Neutrophil (primary cell): ENCODE results near the gene ATP8A1.
"Not testable (repeated sequence)": the region's sequence is repeated elsewhere in the genome, so short reads cannot be mapped to it uniquely, and the experiment has no call there.

Source experiments
- H3K27ac ChIP-seq: fragments of 200-600 bp; sonication (generic); 2 replicates; pipeline ENCODE4 v1.5.1; 2016; ENCODE audit warnings: mild to moderate bottlenecking, moderate library complexity
- H3K27me3 ChIP-seq: fragments of 200-600 bp; sonication (generic); 2 replicates; pipeline ENCODE4 v1.6.0; 2016; ENCODE audit warnings: mild to moderate bottlenecking
- H3K36me3 ChIP-seq: fragments of 200-600 bp; sonication (generic); 2 replicates; pipeline ENCODE4 v1.5.1; 2017
- H3K4me1 ChIP-seq, 2 experiments: fragments of 200-600 bp in 1 of 2; sonication (generic) in 1 of 2; 1 replicate in 1 of 2; 2 replicates in 1 of 2; pipeline versions ENCODE4 v1.5.1 to v1.6.1; 2013 to 2016; ENCODE audit warnings: low read depth in 1 of 2, low read length in 1 of 2, mild to moderate bottlenecking in 1 of 2, moderate library complexity in 1 of 2; ENCODE audit not compliant: control insufficient read depth in 1 of 2, insufficient read depth in 1 of 2
- H3K4me3 ChIP-seq, 2 experiments: fragments of 200-600 bp in 1 of 2; sonication (generic) in 1 of 2; 1 replicate in 1 of 2; 2 replicates in 1 of 2; pipeline ENCODE4 v1.5.1; 2013 to 2016; ENCODE audit warnings: low read depth in 1 of 2, low read length in 1 of 2, mild to moderate bottlenecking in 1 of 2, moderate library complexity in 1 of 2
- H3K9me3 ChIP-seq: fragments of 200-600 bp; sonication (generic); 2 replicates; pipeline ENCODE4 v1.5.1; 2016
- CTCF ChIP-seq: fragments of 200-600 bp; sonication (generic); IDR thresholded peaks from 2 replicates; pipeline ENCODE4 v1.5.1; 2016; ENCODE audit warnings: antibody characterized with exemption

The ATP8A1 gene

GRCh38 chr4:42656944-42657792 lies at the start of gene ATP8A1:
TSS of gene ATP8A1 (minus strand) at chr4:42657105. CDS start at chr4:42656873, 232 bp downstream.
- Histone ChIP-seq H3K36me3 (no peaks in the 10 kb centered on the region), H3K4me3 (peak within 1 kb of the TSS; percentile 81), H3K9me3 (no peaks in the 10 kb centered on the region), H3K4me1 (peaks cover 29 to 36% of the 10 kb centered on the region in 2 experiments), H3K27ac (peak within 1 kb of the TSS; percentile 97), H3K27me3 (no peaks in the 10 kb centered on the region)
- TF ChIP-seq CTCF: no peak

- Histone ChIP-seq H3K4me1 (no peaks in the 10 kb centered on the region), H3K4me3 (no peak overlapping the region)
Measured at GRCh38 chr4:42706086-42706485, 49.2 kb upstream of the ATP8A1 start.

GRCh38 chr4:42703813-42704212 lies 46.9 kb upstream of the ATP8A1 start:
- Histone ChIP-seq H3K36me3 (no peaks in the 10 kb centered on the region), H3K9me3 (no peaks in the 10 kb centered on the region), H3K27ac (no peak overlapping the region), H3K4me1 (no peaks in the 10 kb centered on the region), H3K4me3 (no peak overlapping the region), H3K27me3 (no peaks in the 10 kb centered on the region)
- TF ChIP-seq CTCF: no peak

More at GRCh38 chr4:42706086-42706485, 49.2 kb upstream of the ATP8A1 start:
- H3K36me3 ChIP-seq: no peaks in the 10 kb centered on the region
- H3K9me3 ChIP-seq: no peaks in the 10 kb centered on the region
- no peaks in the 10 kb centered on the region for H3K27me3 ChIP-seq
- no peak overlapping the region for H3K27ac ChIP-seq
- TF ChIP-seq CTCF: no peak

GRCh38 chr4:42702895-42703294 lies 46.0 kb upstream of the ATP8A1 start:
- no peak overlapping the region for H3K4me3 ChIP-seq
- no peaks in the 10 kb centered on the region for H3K27me3 ChIP-seq
- no peak for TF ChIP-seq CTCF
- H3K36me3 ChIP-seq: no peaks in the 10 kb centered on the region
- H3K4me1 ChIP-seq: no peaks in the 10 kb centered on the region
- H3K27ac ChIP-seq: no peak overlapping the region
- no peaks in the 10 kb centered on the region for H3K9me3 ChIP-seq

- not testable (repeated sequence) for H3K36me3 ChIP-seq, H3K4me3 ChIP-seq
Measured at GRCh38 chr4:42701780-42702179, 44.9 kb upstream of the ATP8A1 start.

GRCh38 chr4:42690537-42690936 lies 33.6 kb upstream of the ATP8A1 start:
- TF ChIP-seq CTCF: no peak
- H3K27ac ChIP-seq: no peak overlapping the region
- H3K36me3 ChIP-seq: no peaks in the 10 kb centered on the region

More at GRCh38 chr4:42701780-42702179, 44.9 kb upstream of the ATP8A1 start:
- not testable (repeated sequence) for H3K27me3 ChIP-seq, H3K27ac ChIP-seq, H3K4me1 ChIP-seq, H3K9me3 ChIP-seq

More at GRCh38 chr4:42690537-42690936, 33.6 kb upstream of the ATP8A1 start:
- no peak overlapping the region for H3K4me3 ChIP-seq
- no peaks in the 10 kb centered on the region for H3K27me3 ChIP-seq
- no peaks in the 10 kb centered on the region for H3K4me1 ChIP-seq
- H3K9me3 ChIP-seq: no peaks in the 10 kb centered on the region
